ENCODE data around the gene HDAC3.

DNA sequence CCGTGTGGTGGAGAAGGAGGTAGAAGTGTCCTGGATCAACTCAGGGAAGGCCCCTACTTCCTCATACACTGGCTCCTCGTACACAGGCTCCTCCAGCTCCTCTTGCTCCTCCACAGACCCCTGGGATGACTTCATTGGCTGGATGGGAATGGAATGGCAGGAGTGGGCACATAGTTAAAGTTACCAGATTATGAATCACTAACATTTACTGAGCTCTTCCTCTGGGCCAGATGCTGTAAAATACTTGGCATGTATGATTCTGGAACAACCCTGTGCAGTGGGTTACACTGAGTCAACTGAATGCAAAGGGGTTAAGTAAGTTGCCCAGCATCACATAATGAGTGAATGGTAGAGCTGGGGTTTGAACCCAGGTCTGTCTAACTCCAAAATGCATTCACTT is 17.6 kb upstream of the HDAC3 start:
- TF ChIP-seq, protein P1, sequence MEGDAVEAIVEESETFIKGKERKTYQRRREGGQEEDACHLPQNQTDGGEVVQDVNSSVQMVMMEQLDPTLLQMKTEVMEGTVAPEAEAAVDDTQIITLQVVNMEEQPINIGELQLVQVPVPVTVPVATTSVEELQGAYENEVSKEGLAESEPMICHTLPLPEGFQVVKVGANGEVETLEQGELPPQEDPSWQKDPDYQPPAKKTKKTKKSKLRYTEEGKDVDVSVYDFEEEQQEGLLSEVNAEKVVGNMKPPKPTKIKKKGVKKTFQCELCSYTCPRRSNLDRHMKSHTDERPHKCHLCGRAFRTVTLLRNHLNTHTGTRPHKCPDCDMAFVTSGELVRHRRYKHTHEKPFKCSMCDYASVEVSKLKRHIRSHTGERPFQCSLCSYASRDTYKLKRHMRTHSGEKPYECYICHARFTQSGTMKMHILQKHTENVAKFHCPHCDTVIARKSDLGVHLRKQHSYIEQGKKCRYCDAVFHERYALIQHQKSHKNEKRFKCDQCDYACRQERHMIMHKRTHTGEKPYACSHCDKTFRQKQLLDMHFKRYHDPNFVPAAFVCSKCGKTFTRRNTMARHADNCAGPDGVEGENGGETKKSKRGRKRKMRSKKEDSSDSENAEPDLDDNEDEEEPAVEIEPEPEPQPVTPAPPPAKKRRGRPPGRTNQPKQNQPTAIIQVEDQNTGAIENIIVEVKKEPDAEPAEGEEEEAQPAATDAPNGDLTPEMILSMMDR (conservative IDR thresholded peaks at IDR 0.05; ENCODE audit: low read length) = no peak
- no peak for TF ChIP-seq EZH2phosphoT487 (IDR thresholded peaks at IDR 0.05; ENCODE audit: borderline replicate concordance, low read depth, low read length)
